Measurements from ENCODE around the gene SLC27A1. TPM values are rescaled to one million over a fixed set of nuclear protein-coding genes. Genes with fewer than 3 reads are reported as not detected.

Gene SLC27A1
- total and polyA plus RNA-seq, 10 of the 15 experiments (the other 5 are each of a cell fraction or from before 2014, with no cell fraction given): 0.11 to 2.3 (median 1.2) TPM

DNA sequence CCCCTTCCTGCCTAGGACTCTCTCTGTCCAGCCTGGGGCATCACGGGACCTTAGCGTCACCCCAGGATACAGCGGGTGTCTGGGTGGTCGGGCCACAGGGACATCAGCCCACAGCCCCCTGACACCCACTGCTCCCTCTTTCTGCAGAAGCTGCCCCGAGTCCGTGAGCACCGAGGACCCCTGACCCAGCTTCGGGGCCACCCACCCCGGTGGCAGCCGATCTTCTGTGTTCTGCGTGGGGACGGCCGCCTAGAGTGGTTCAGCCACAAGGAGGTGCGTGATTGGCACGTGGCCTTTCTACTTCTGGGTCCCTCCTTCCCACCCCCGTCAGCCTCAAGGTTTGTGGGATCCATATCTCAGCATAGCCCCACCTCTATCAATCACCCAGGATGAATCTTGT lies 61.8 kb downstream of the SLC27A1 start (continued):
- TF ChIP-seq, protein P1, sequence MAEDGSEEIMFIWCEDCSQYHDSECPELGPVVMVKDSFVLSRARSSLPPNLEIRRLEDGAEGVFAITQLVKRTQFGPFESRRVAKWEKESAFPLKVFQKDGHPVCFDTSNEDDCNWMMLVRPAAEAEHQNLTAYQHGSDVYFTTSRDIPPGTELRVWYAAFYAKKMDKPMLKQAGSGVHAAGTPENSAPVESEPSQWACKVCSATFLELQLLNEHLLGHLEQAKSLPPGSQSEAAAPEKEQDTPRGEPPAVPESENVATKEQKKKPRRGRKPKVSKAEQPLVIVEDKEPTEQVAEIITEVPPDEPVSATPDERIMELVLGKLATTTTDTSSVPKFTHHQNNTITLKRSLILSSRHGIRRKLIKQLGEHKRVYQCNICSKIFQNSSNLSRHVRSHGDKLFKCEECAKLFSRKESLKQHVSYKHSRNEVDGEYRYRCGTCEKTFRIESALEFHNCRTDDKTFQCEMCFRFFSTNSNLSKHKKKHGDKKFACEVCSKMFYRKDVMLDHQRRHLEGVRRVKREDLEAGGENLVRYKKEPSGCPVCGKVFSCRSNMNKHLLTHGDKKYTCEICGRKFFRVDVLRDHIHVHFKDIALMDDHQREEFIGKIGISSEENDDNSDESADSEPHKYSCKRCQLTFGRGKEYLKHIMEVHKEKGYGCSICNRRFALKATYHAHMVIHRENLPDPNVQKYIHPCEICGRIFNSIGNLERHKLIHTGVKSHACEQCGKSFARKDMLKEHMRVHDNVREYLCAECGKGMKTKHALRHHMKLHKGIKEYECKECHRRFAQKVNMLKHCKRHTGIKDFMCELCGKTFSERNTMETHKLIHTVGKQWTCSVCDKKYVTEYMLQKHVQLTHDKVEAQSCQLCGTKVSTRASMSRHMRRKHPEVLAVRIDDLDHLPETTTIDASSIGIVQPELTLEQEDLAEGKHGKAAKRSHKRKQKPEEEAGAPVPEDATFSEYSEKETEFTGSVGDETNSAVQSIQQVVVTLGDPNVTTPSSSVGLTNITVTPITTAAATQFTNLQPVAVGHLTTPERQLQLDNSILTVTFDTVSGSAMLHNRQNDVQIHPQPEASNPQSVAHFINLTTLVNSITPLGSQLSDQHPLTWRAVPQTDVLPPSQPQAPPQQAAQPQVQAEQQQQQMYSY (CRISPR knock-in tag; IDR thresholded peaks at IDR 0.05): no peak

DNA sequence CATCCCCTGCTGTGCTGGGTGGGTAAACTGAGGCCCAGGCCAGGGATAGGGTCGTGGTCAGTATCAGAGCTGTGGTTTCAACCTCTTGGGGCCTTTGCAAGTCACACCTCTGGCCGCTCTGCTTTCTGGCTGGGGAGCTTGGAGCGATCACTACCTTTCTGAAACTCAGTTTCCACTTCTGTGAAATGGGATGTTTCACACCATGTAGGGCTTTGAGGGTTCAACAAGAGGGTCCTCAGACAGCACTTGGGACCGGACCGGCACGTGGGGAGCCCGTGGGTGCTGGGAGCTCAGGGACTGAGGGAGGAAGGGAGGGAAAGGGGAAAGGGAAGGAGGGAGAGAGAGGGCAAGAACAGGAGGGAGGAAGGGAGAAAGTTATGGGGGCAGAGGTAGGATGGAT lies 62.2 kb downstream of the SLC27A1 start:
- Histone ChIP-seq H3K79me2 (ENCODE audit: control insufficient read depth, insufficient read depth, low read length) (no peaks in the 10 kb centered on the region), H3K4me2 (ENCODE audit: control insufficient read depth, insufficient read depth) (no peak overlapping the region), H4K20me1 (ENCODE audit: control insufficient read depth, insufficient read depth) (no peaks in the 10 kb centered on the region), H2AFZ (ENCODE audit: control insufficient read depth, low read depth, low read length) (no peak overlapping the region), H3K4me1 (ENCODE audit: control insufficient read depth, insufficient read depth, low read length) (peaks cover 21% of the 10 kb centered on the region), H3K9ac (ENCODE audit: control insufficient read depth, insufficient read depth, low read length) (no peak overlapping the region), H3K36me3 (ENCODE audit: control insufficient read depth in 2 of 2, insufficient read depth in 2 of 2, low read length in 1 of 2) (no peaks in the 10 kb centered on the region), H3K9me3 (replicated peaks; ENCODE audit: control insufficient read depth, insufficient read depth, low read length) (peaks cover 9% of the 10 kb centered on the region), H3K4me3 (no peak overlapping the region), H3K27me3 (replicated peaks in 1 of 2; ENCODE audit: control insufficient read depth in 2 of 2, insufficient read depth in 2 of 2, low read length in 1 of 2) (no peaks in the 10 kb centered on the region), H3K27ac (ENCODE audit: control insufficient read depth, insufficient read depth) (no peak overlapping the region)
- DNase-seq (ENCODE audit: low read depth, low spot score): no peak
- in situ Hi-C loops (cut with MboI) (no loop called here), intact Hi-C loops (cut with micrococcal nuclease; ENCODE audit: unreplicated experiment) (no loop called here)
- no peak for FAIRE-seq
- ChIA-PET POLR2A (interaction anchor here (0.6 kb wide), 1 partner anchor 317 kb away, joined by 3 read pairs; no protein-coding TSS in a partner anchor), RAD21 (ENCODE audit: unreplicated experiment) (no interaction called here), CTCF (no interaction called here), SMC1A (ENCODE audit: uncharacterized antibody, unreplicated experiment) (no interaction called here)
- 76% methylated on average over 7 of the region's 7 CpGs for WGBS (ENCODE audit: insufficient coverage, insufficient replicate concordance, low lambda C conversion rate, missing lambda C conversion rate)
- TF ChIP-seq, protein P2, sequence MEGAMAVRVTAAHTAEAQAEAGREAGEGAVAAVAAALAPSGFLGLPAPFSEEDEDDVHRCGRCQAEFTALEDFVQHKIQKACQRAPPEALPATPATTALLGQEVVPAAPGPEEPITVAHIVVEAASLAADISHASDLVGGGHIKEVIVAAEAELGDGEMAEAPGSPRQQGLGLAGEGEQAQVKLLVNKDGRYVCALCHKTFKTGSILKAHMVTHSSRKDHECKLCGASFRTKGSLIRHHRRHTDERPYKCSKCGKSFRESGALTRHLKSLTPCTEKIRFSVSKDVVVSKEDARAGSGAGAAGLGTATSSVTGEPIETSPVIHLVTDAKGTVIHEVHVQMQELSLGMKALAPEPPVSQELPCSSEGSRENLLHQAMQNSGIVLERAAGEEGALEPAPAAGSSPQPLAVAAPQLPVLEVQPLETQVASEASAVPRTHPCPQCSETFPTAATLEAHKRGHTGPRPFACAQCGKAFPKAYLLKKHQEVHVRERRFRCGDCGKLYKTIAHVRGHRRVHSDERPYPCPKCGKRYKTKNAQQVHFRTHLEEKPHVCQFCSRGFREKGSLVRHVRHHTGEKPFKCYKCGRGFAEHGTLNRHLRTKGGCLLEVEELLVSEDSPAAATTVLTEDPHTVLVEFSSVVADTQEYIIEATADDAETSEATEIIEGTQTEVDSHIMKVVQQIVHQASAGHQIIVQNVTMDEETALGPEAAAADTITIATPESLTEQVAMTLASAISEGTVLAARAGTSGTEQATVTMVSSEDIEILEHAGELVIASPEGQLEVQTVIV (IDR thresholded peaks at IDR 0.05; ENCODE audit: borderline replicate concordance, partially characterized antibody): no peak
- TF ChIP-seq ZNF274 (IDR thresholded peaks at IDR 0.05; ENCODE audit: insufficient read depth, insufficient read length): no peak
- TF ChIP-seq, protein P3, sequence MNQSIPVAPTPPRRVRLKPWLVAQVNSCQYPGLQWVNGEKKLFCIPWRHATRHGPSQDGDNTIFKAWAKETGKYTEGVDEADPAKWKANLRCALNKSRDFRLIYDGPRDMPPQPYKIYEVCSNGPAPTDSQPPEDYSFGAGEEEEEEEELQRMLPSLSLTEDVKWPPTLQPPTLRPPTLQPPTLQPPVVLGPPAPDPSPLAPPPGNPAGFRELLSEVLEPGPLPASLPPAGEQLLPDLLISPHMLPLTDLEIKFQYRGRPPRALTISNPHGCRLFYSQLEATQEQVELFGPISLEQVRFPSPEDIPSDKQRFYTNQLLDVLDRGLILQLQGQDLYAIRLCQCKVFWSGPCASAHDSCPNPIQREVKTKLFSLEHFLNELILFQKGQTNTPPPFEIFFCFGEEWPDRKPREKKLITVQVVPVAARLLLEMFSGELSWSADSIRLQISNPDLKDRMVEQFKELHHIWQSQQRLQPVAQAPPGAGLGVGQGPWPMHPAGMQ (IDR thresholded peaks at IDR 0.05; ENCODE audit: borderline replicate concordance): no peak
- no peak for TF ChIP-seq SMAD5 (IDR thresholded peaks at IDR 0.05; ENCODE audit: low read depth)
- no peak for TF ChIP-seq RAD21 (IDR thresholded peaks at IDR 0.05; ENCODE audit: insufficient read depth, low read depth, low read length)
- TF ChIP-seq CREB1 (IDR thresholded peaks at IDR 0.05; ENCODE audit: low read depth): no peak
- TF ChIP-seq TBL1XR1 (IDR thresholded peaks at IDR 0.05; ENCODE audit: low read depth, low read length): no peak
- TF ChIP-seq MTA3 (IDR thresholded peaks at IDR 0.05; ENCODE audit: borderline replicate concordance, low read length): no peak
- TF ChIP-seq NRF1 (conservative IDR thresholded peaks at IDR 0.05; ENCODE audit: low read depth, low read length): no peak
- no peak for TF ChIP-seq EZH2 (IDR thresholded peaks at IDR 0.05; ENCODE audit: borderline replicate concordance, control insufficient read depth, low read depth, low read length)
- TF ChIP-seq GABPA (IDR thresholded peaks at IDR 0.05; ENCODE audit: low read depth): no peak
- no peak for TF ChIP-seq NFIC (IDR thresholded peaks at IDR 0.05; ENCODE audit: low read depth, low read length)
- TF ChIP-seq FOXK2 (IDR thresholded peaks at IDR 0.05): no peak
- TF ChIP-seq SMARCA5 (IDR thresholded peaks at IDR 0.05): no peak
- TF ChIP-seq, protein P4, sequence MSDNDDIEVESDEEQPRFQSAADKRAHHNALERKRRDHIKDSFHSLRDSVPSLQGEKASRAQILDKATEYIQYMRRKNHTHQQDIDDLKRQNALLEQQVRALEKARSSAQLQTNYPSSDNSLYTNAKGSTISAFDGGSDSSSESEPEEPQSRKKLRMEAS (IDR thresholded peaks at IDR 0.05; ENCODE audit: low read depth, low read length): no peak
- no peak for TF ChIP-seq ZBED1 (IDR thresholded peaks at IDR 0.05; ENCODE audit: borderline replicate concordance)
- no peak for TF ChIP-seq ZNF622 (IDR thresholded peaks at IDR 0.05)
- BruUV-seq (replicated peaks): no TSS peak
- ATAC-seq: no peak
